GM13977 (cell line): ENCODE measurements around the gene PRKD1.

Source experiments
- DNase-seq: peaks from one replicate; pipeline ENCODE4 v3.0.0; 2012; ENCODE audit warnings: low spot score
- CTCF ChIP-seq: IDR thresholded peaks from 2 replicates; pipeline ENCODE4 v1.5.1; 2012; ENCODE audit warnings: mild to moderate bottlenecking, control low read depth; ENCODE audit not compliant: insufficient read depth; ENCODE audit errors: extremely low read depth, missing control alignments
- in situ Hi-C: fragments of 300-500 bp; cut with MboI; formaldehyde crosslinking; loops from one replicate; pipeline ENCODE4 v1.12.0; 2022; ENCODE audit warnings: low sequenced_read_pairs, low pct_unique_long_range_greater_than_20kb, mixed read lengths, inconsistent platforms; ENCODE audit not compliant: unreplicated experiment

The PRKD1 gene

GRCh38 chr14:29757188-29757680, 170.4 kb downstream of the PRKD1 start:
- TF ChIP-seq CTCF, result no peak
- in situ Hi-C loops, result no loop called here
- DNase-seq, result no peak

GRCh38 chr14:29756019-29756385, 171.6 kb downstream of the PRKD1 start:
- no peak for TF ChIP-seq CTCF
- DNase-seq, result no peak
- in situ Hi-C loops, result no loop called here

DNA sequence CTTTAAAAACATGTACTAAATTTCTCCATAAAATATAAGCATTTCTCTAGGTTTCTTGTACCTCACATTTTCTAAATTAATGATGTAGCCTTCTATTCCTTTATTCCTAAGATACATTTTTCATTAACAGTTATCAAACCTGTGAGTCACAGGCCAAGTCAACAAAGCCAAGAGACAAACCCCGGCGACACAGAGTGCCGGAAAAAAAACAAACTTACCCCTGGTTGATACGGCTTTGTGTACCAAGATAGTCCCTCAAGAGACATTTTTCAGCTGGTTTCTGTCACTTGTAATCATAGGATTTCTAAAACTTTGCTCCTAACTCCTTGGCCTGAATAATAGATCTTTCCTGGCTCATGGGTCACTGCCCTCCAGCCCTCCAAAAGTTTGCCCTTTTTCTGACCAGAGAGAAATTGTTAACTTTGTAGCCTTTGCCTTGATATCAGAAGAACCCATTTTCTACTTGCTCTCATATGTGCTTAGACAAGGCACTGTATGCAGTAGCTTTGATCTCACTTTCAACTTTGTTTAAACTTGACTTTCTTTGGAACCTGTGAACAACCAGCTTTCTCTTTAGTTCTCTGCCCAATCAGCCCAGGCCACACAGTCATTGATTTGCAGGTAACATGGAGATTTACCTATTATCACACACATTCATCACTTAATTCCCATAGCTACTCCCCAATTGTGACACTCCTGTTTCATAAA, 172.2 kb downstream of the PRKD1 start:
- in situ Hi-C loops, result no loop called here
- DNase-seq, result no peak
- TF ChIP-seq CTCF, result no peak

GRCh38 chr14:29754134-29754533, 173.5 kb downstream of the PRKD1 start:
- in situ Hi-C loops, result no loop called here
- no peak for TF ChIP-seq CTCF
- no peak for DNase-seq

DNA sequence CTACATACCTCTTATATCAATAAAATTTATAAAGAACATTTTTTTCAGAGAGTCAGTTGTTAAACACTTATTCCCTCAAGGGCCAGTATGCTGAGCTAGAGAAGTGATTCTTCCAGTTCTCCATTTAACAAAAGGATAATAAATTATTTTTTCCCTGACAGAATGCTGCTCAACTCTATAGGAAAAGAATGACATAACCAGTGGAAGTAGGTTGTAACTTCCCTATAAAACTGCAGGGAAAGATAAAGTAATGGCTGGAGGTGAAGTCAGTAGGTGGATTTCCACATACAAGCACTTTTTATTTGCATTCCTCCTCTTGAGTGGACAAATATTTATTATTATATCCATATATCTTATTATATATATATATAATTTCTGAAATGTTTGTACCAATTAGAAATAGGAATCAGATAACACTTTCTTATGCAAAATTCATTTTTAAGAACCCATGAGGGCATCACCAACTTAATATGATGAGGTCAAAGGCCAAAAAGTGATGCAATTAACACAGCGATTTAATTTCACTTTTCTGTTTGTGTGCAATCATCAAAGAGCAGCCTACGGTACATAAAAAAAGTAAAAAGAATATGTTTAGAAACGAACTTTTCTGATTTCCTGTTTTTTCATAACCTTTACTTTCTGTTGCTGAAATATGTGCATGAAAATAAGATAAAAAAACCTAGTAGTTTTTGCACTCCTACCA, 175.3 kb downstream of the PRKD1 start:
- no peak for DNase-seq
- in situ Hi-C loops, result no loop called here
- no peak for TF ChIP-seq CTCF

- DNase-seq, result no peak
- in situ Hi-C loops, result no loop called here
- no peak for TF ChIP-seq CTCF
Observed at GRCh38 chr14:29749829-29750228, 177.8 kb downstream of the PRKD1 start.
